SK-N-SH treated with all-trans-retinoic acid at 6 μM for 48 hours (cell line): Measurements from ENCODE around the gene TFIP11.

Source experiments
- ATAC-seq: fragments of 200-7000 bp; cut with Tn5 transposase; 3 replicates; pipeline ENCODE4 v1.9.1; 2020; ENCODE audit warnings: mild to moderate bottlenecking, moderate library complexity
- ARNTL ChIP-seq: fragments of 450-650 bp; formaldehyde crosslinking; IDR thresholded peaks from 2 replicates; pipeline ENCODE4 v1.5.0; 2020; ENCODE audit warnings: low read depth, mild to moderate bottlenecking, moderate library complexity, borderline replicate concordance
- BACH2 ChIP-seq: fragments of 250-450 bp; sonication (Bioruptor Pico); IDR thresholded peaks from 2 replicates; pipeline ENCODE4 v1.9.0; 2021; ENCODE audit warnings: mild to moderate bottlenecking, borderline replicate concordance
- ESRRG ChIP-seq: fragments of 250-450 bp; sonication (Bioruptor Pico); IDR thresholded peaks from 2 replicates; pipeline ENCODE4 v1.6.1; 2021; ENCODE audit warnings: mild to moderate bottlenecking
- GLIS3 ChIP-seq: fragments of 250-450 bp; sonication (Bioruptor Pico); IDR thresholded peaks from 2 replicates; pipeline ENCODE4 v1.5.0; 2020; ENCODE audit warnings: mild to moderate bottlenecking, moderate library complexity
- ISL1 ChIP-seq: fragments of 250-450 bp; sonication (Bioruptor Pico); IDR thresholded peaks from 2 replicates; pipeline ENCODE4 v2.1.2; 2022; ENCODE audit warnings: mild to moderate bottlenecking, moderate library complexity
- PPARA ChIP-seq: fragments of 250-450 bp; sonication (Bioruptor Pico); IDR thresholded peaks from 2 replicates; pipeline ENCODE4 v1.5.0; 2020; ENCODE audit warnings: mild to moderate bottlenecking, borderline replicate concordance
- RARB ChIP-seq: fragments of 250-450 bp; sonication (Bioruptor Pico); IDR thresholded peaks from 2 replicates; pipeline ENCODE4 v1.8.0; 2021; ENCODE audit warnings: mild to moderate bottlenecking, moderate library complexity
- SNAI2 ChIP-seq: fragments of 250-450 bp; sonication (Bioruptor Pico); IDR thresholded peaks from 2 replicates; pipeline ENCODE4 v1.5.0; 2020; ENCODE audit warnings: mild to moderate bottlenecking, moderate library complexity
- TCF4 ChIP-seq: fragments of 250-450 bp; sonication (Bioruptor Pico); IDR thresholded peaks from 2 replicates; pipeline ENCODE4 v1.8.0; 2021; ENCODE audit warnings: mild to moderate bottlenecking, moderate library complexity, borderline replicate concordance
- TOX ChIP-seq: fragments of 250-450 bp; sonication (Bioruptor Pico); IDR thresholded peaks from 2 replicates; pipeline ENCODE4 v1.8.0; 2021; ENCODE audit warnings: mild to moderate bottlenecking, moderate library complexity, borderline replicate concordance
- ZC3H10 ChIP-seq: fragments of 250-450 bp; sonication (Bioruptor Pico); IDR thresholded peaks from 2 replicates; pipeline ENCODE4 v1.5.1; 2021; ENCODE audit warnings: mild to moderate bottlenecking, moderate library complexity
- ZFP3 ChIP-seq: fragments of 250-450 bp; sonication (Bioruptor Pico); IDR thresholded peaks from 2 replicates; pipeline ENCODE4 v1.5.0; 2020; ENCODE audit warnings: mild to moderate bottlenecking, moderate library complexity
- ZFP30 ChIP-seq: fragments of 450-650 bp; formaldehyde crosslinking; IDR thresholded peaks from 2 replicates; pipeline ENCODE4 v1.5.0; 2022; ENCODE audit warnings: mild to moderate bottlenecking, moderate library complexity
- ZNF565 ChIP-seq: fragments of 450-650 bp; formaldehyde crosslinking; conservative IDR thresholded peaks from 2 replicates; pipeline ENCODE4 v1.5.0; 2020; ENCODE audit warnings: low read depth, mild to moderate bottlenecking, moderate library complexity
- ZNF70 ChIP-seq: fragments of 450-650 bp; formaldehyde crosslinking; IDR thresholded peaks from 2 replicates; pipeline ENCODE4 v1.5.0; 2020; ENCODE audit warnings: mild to moderate bottlenecking, moderate library complexity
- ZNF8 ChIP-seq: fragments of 450-650 bp; formaldehyde crosslinking; IDR thresholded peaks from 2 replicates; pipeline ENCODE4 v1.5.0; 2020; ENCODE audit warnings: mild to moderate bottlenecking, moderate library complexity
- TF ChIP-seq, protein P1 (sequence below): fragments of 250-450 bp; sonication (Bioruptor Pico); IDR thresholded peaks from 2 replicates; pipeline ENCODE4 v1.5.1; 2020; ENCODE audit warnings: low read depth, mild to moderate bottlenecking, moderate library complexity
- TF ChIP-seq, protein P2 (sequence below): fragments of 250-450 bp; sonication (Bioruptor Pico); IDR thresholded peaks from 2 replicates; pipeline ENCODE4 v1.5.1; 2021; ENCODE audit warnings: mild to moderate bottlenecking, moderate library complexity
- TF ChIP-seq, protein P3 (sequence below): fragments of 250-450 bp; sonication (Bioruptor Pico); IDR thresholded peaks from 2 replicates; pipeline ENCODE4 v1.5.0; 2020; ENCODE audit warnings: mild to moderate bottlenecking, moderate library complexity

The TFIP11 gene

DNA sequence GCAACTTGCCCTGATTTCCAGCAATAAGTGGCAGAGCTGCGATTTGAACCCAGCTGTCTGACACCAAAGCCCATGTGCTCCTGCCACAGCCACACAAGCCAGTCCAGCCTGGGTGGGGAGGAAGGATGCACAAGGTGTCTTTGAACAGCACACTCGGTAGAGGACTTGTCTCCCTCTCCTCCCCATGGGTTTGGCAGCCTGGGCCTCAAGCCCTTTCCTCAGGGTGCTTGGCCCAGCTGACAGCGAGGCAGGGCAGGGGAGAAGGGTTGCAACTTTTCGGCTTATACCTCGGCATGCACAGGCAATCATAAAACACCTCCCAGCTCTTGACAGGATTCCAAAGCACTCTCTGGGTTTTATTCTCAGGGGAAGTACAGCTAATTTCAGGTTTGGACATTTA, 63.9 kb downstream of the TFIP11 start:
- ATAC-seq = no peak
- no peak for TF ChIP-seq RARB (CRISPR knock-in tag)
- TF ChIP-seq SNAI2 = no peak
- no peak for TF ChIP-seq ZNF8 (CRISPR knock-in tag)
- TF ChIP-seq, protein P1, sequence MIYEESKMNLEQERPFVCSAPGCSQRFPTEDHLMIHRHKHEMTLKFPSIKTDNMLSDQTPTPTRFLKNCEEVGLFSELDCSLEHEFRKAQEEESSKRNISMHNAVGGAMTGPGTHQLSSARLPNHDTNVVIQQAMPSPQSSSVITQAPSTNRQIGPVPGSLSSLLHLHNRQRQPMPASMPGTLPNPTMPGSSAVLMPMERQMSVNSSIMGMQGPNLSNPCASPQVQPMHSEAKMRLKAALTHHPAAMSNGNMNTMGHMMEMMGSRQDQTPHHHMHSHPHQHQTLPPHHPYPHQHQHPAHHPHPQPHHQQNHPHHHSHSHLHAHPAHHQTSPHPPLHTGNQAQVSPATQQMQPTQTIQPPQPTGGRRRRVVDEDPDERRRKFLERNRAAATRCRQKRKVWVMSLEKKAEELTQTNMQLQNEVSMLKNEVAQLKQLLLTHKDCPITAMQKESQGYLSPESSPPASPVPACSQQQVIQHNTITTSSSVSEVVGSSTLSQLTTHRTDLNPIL (CRISPR knock-in tag) = no peak
- no peak for TF ChIP-seq ZNF565
- no peak for TF ChIP-seq PPARA
- TF ChIP-seq ZNF70 (CRISPR knock-in tag) = no peak
- TF ChIP-seq ZFP3 (CRISPR knock-in tag) = no peak
- TF ChIP-seq ZC3H10 = no peak
- TF ChIP-seq, protein P2, sequence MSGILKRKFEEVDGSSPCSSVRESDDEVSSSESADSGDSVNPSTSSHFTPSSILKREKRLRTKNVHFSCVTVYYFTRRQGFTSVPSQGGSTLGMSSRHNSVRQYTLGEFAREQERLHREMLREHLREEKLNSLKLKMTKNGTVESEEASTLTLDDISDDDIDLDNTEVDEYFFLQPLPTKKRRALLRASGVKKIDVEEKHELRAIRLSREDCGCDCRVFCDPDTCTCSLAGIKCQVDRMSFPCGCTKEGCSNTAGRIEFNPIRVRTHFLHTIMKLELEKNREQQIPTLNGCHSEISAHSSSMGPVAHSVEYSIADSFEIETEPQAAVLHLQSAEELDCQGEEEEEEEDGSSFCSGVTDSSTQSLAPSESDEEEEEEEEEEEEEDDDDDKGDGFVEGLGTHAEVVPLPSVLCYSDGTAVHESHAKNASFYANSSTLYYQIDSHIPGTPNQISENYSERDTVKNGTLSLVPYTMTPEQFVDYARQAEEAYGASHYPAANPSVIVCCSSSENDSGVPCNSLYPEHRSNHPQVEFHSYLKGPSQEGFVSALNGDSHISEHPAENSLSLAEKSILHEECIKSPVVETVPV (CRISPR knock-in tag) = no peak
- TF ChIP-seq TCF4 = no peak
- no peak for TF ChIP-seq GLIS3 (CRISPR knock-in tag)

DNA sequence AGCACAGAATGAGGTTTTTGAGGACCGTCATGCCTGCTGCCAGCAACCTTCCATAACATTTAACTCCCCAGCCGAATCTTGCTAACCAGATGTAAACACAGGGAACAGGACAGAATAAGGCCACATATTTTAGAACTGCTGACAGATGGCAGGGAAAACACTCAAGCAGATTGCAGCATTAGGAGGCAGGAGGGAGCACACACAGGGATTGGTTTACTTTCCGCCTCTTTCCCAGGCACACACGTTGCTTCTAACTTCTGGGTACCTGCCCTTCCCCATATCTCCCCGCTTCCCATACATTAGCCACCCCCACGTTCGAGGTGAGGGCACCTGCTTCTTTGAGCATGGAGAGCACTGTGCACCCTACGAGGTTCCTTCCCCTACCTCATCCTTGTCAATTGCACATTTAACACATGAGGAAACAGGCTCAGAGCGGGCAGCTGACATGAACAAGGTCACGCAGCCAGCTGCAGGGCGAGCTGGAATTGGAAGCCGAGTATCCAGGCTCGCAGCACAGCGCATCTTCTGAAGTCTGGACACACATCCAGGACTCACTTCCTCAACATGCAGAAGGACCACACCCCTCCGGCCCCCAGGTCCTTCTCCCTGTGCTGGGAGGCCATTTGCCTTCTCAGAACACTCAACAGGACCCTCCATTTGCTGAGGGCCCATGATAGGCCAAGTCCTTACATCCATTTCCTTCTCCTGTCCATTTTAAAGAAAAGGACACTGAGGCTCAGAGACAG, 64.5 kb downstream of the TFIP11 start:
- TF ChIP-seq ZNF8 (CRISPR knock-in tag) = no peak
- TF ChIP-seq ZNF70 (CRISPR knock-in tag) = no peak
- TF ChIP-seq SNAI2 = no peak
- TF ChIP-seq TCF4 = no peak
- TF ChIP-seq, protein P3, sequence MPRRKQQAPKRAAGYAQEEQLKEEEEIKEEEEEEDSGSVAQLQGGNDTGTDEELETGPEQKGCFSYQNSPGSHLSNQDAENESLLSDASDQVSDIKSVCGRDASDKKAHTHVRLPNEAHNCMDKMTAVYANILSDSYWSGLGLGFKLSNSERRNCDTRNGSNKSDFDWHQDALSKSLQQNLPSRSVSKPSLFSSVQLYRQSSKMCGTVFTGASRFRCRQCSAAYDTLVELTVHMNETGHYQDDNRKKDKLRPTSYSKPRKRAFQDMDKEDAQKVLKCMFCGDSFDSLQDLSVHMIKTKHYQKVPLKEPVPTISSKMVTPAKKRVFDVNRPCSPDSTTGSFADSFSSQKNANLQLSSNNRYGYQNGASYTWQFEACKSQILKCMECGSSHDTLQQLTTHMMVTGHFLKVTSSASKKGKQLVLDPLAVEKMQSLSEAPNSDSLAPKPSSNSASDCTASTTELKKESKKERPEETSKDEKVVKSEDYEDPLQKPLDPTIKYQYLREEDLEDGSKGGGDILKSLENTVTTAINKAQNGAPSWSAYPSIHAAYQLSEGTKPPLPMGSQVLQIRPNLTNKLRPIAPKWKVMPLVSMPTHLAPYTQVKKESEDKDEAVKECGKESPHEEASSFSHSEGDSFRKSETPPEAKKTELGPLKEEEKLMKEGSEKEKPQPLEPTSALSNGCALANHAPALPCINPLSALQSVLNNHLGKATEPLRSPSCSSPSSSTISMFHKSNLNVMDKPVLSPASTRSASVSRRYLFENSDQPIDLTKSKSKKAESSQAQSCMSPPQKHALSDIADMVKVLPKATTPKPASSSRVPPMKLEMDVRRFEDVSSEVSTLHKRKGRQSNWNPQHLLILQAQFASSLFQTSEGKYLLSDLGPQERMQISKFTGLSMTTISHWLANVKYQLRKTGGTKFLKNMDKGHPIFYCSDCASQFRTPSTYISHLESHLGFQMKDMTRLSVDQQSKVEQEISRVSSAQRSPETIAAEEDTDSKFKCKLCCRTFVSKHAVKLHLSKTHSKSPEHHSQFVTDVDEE (CRISPR knock-in tag) = no peak
- no peak for TF ChIP-seq ARNTL (CRISPR knock-in tag)
- no peak for TF ChIP-seq BACH2 (CRISPR knock-in tag)
- no peak for TF ChIP-seq PPARA
- TF ChIP-seq, protein P1 (CRISPR knock-in tag) = no peak
- TF ChIP-seq GLIS3 (CRISPR knock-in tag) = no peak
- TF ChIP-seq TOX (CRISPR knock-in tag) = no peak
- no peak for TF ChIP-seq ESRRG (CRISPR knock-in tag)
- TF ChIP-seq, protein P2 (CRISPR knock-in tag) = no peak
- TF ChIP-seq ISL1 (CRISPR knock-in tag) = no peak
- TF ChIP-seq ZFP30 (CRISPR knock-in tag) = no peak
- TF ChIP-seq, all 23 proteins: peak for 0
- ATAC-seq = no peak

DNA sequence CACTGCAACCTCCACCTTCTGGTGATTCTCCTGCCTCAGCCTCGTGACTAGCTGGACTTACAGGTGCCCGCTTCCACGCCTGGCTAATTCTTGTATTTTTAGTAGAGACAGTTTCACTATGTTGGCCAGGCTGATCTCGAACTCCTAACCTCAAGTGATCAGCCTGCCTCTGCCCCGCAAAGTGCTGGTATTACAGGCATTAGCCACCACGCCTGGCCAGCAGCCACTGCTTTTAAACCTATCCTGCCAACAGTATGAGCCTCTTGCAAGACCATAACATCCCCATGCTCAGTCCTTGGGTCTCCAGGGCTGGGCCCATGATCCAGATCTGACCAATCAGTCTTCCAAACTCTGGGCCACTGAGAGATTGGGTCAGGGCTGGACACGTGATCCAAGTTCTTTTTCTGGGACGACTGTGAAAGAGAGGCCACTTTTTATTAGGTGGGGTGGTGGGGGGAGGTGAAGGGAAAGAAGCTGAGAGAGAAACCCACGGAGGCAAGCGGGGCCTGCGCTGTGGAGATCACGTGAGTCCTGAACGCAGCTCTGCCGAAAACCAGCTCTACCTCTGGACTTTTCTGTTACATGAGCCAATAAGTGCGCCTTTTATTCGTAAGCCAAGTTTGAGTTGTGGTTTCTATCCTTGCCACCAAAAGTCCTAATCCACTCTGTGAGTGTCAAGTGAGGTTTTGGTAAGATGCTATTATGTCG, 65.3 kb downstream of the TFIP11 start:
- no peak for ATAC-seq
- TF ChIP-seq ZNF8 (CRISPR knock-in tag) (no peak), ZC3H10 (no peak), BACH2 (CRISPR knock-in tag) (no peak), ZNF70 (CRISPR knock-in tag) (no peak), ISL1 (CRISPR knock-in tag) (no peak)
- TF ChIP-seq, protein P2 (CRISPR knock-in tag) = no peak
- TF ChIP-seq, protein P1 (CRISPR knock-in tag) = no peak
- TF ChIP-seq, all 23 proteins: peak for 0
